Endodermal cell (in vitro differentiated cells): ENCODE measurements around the gene ARFRP1. TPM values are rescaled to one million over a fixed set of nuclear protein-coding genes. Genes with fewer than 3 reads are reported as not detected.

Experiments used
- DNase-seq: peaks from one replicate; pipeline ENCODE4 v3.0.0-alpha.2; 2017
- H3K27ac ChIP-seq: 2 replicates; pipeline ENCODE4 v1.5.1; 2013; ENCODE audit warnings: mild to moderate bottlenecking, low read depth, low read length, moderate library complexity
- H3K27me3 ChIP-seq: 2 replicates; pipeline ENCODE4 v1.6.1; 2013; ENCODE audit warnings: mild to moderate bottlenecking, low read length, moderate library complexity; ENCODE audit not compliant: insufficient read depth, control insufficient read depth, poor library complexity, severe bottlenecking
- H3K36me3 ChIP-seq: 2 replicates; pipeline ENCODE4 v1.7.0; 2013; ENCODE audit warnings: mild to moderate bottlenecking, low read length, moderate library complexity; ENCODE audit not compliant: control insufficient read depth, insufficient read depth
- H3K4me1 ChIP-seq: one replicate; pipeline ENCODE4 v1.7.0; 2013; ENCODE audit warnings: low read length; ENCODE audit not compliant: control insufficient read depth, insufficient read depth
- H3K4me3 ChIP-seq: 2 replicates; pipeline ENCODE4 v1.5.1; 2013; ENCODE audit warnings: mild to moderate bottlenecking, low read length, moderate library complexity
- H3K9ac ChIP-seq: 2 replicates; pipeline ENCODE4 v1.6.1; 2013; ENCODE audit warnings: mild to moderate bottlenecking, low read length, moderate library complexity; ENCODE audit not compliant: poor library complexity, severe bottlenecking; ENCODE audit errors: extremely low read depth
- H3K9me3 ChIP-seq: 2 replicates; pipeline ENCODE4 v1.6.1; 2013; ENCODE audit warnings: mild to moderate bottlenecking, low read length, moderate library complexity; ENCODE audit not compliant: control insufficient read depth
- H3K27ac Mint-ChIP-seq: 2 replicates; pipeline ENCODE4 v1.8.0; 2020; ENCODE audit warnings: mixed read lengths
- H3K27me3 Mint-ChIP-seq: 2 replicates; pipeline ENCODE4 v1.8.0; 2021; ENCODE audit warnings: mild to moderate bottlenecking, mixed read lengths; ENCODE audit not compliant: insufficient read depth
- H3K36me3 Mint-ChIP-seq: 2 replicates; pipeline ENCODE4 v1.8.0; 2020; ENCODE audit warnings: low read depth, mixed read lengths
- H3K4me1 Mint-ChIP-seq: 2 replicates; pipeline ENCODE4 v1.8.0; 2020; ENCODE audit warnings: mixed read lengths
- H3K4me3 Mint-ChIP-seq: 2 replicates; pipeline ENCODE4 v1.8.0; 2020; ENCODE audit warnings: mild to moderate bottlenecking, moderate library complexity, mixed read lengths
- H3K9me3 Mint-ChIP-seq: 2 replicates; pipeline ENCODE4 v1.8.0; 2020; ENCODE audit warnings: mild to moderate bottlenecking, mixed read lengths
- CTCF ChIP-seq: fragments of 200-600 bp; sonication (generic); conservative IDR thresholded peaks from 2 replicates; pipeline ENCODE4 v1.5.0; 2021; ENCODE audit warnings: antibody characterized with exemption, mild to moderate bottlenecking
- WGBS, 2 experiments: methylation state at CpG; one replicate each; pipeline versions ENCODE4 v1.1.5 to v1.1.7; 2013; ENCODE audit warnings: missing lambda C conversion rate in 2 of 2, mixed read lengths in 1 of 2; ENCODE audit not compliant: insufficient coverage in 1 of 2, insufficient read length in 1 of 2; 5-methylcytosine and 5-hydroxymethylcytosine counted together
- total RNA-seq, 2 donors: library from RNA; stranded (reverse); fragmentation: NEBNext Ultra II Directional in 1 of 2; extraction: Animal tissue kit (Norgen Biotek cat#: 25700) in 1 of 2; gene quantifications; 2 replicates in 1 of 2; 3 replicates in 1 of 2; pipeline ENCODE4 v1.2.1, GENCODE V29; 2021

Gene ARFRP1
- total RNA-seq, 2 donors from 2014 or later = 41.6 to 46.2 TPM

DNA sequence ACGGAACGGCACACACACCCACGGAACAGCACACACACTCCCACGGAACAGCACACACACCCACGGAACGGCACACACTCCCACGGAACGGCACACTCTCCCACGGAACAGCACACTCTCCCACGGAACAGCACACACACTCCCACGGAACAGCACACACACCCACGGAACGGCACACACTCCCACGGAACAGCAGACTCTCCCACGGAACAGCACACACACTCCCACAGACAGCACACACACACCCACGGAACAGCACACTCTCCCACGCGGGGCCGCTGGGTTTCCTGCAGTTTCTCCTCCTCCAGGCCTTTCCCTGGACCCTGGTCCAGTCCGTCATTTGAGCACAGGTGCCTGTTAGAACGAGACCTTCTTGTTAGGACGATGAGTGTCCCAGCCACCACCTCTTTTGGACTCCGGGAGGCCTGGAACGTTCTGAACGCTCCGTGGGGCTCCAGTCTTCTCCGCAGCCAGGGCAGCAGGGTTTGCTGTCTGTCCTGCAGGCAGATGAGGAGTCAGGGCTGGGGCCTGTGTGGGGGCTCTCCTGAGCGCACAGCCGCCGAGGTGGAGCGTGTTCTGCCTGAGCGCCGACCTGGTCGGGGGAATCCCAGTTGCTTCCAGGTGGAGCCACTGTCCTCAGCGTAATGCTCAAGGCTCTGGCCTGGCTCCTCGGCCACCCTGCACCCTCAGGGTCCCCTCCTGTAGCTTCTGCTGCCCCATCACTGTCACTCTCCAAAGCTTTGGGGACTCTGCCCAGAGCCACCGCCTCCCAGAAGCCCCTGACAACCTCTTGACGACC is 28.9 kb downstream of the ARFRP1 start:
- 86 to 91% methylated on average over 25 to 35 of the region's 38 CpGs for WGBS, 2 experiments
- peaks cover 23% of the 10 kb centered on the region for H3K36me3 Mint-ChIP-seq
- H3K9me3 ChIP-seq = no peaks in the 10 kb centered on the region
- H3K4me1 ChIP-seq = no peaks in the 10 kb centered on the region
- no peaks in the 10 kb centered on the region for H3K27me3 Mint-ChIP-seq
- no peak overlapping the region for H3K27ac Mint-ChIP-seq
- H3K27ac ChIP-seq = no peak overlapping the region
- H3K27me3 ChIP-seq = no peaks in the 10 kb centered on the region
- H3K4me1 Mint-ChIP-seq = no peaks in the 10 kb centered on the region
- H3K9me3 Mint-ChIP-seq = no peaks in the 10 kb centered on the region
- no peak for TF ChIP-seq CTCF
- H3K4me3 Mint-ChIP-seq = no peak overlapping the region
- no peak for DNase-seq
- H3K36me3 ChIP-seq = peaks cover 5% of the 10 kb centered on the region
- no peak overlapping the region for H3K4me3 ChIP-seq
- no peak overlapping the region for H3K9ac ChIP-seq

DNA sequence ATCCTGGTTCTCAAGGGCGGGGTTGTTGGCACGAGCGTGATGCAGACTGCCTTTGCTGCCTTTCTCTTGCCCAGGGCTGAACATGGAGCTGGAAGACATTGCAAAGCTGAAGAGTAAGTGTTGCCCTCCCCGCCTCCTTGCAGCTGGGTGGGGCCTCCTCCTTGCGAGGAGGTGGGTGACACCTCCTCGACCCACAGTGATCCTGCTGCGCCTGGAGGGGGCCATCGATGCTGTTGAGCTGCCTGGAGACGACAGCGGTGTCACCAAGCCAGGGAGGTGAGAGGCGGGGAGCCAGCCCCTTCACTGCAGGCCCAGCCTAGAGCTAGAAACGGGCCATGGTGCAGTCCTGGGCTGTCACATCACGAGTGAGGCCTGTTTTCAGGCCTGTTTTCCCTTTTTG is 29.7 kb downstream of the ARFRP1 start:
- no peak for DNase-seq
- no peak overlapping the region for H3K4me3 Mint-ChIP-seq
- no peaks in the 10 kb centered on the region for H3K9me3 ChIP-seq
- H3K4me1 Mint-ChIP-seq = no peaks in the 10 kb centered on the region
- no peak overlapping the region for H3K27ac ChIP-seq
- 89% methylated on average over 9 to 13 of the region's 13 CpGs for WGBS, 2 experiments
- H3K27me3 ChIP-seq = no peaks in the 10 kb centered on the region
- no peak overlapping the region for H3K27ac Mint-ChIP-seq
- H3K9me3 Mint-ChIP-seq = no peaks in the 10 kb centered on the region
- peaks cover 27% of the 10 kb centered on the region for H3K36me3 Mint-ChIP-seq
- no peaks in the 10 kb centered on the region for H3K4me1 ChIP-seq
- H3K27me3 Mint-ChIP-seq = no peaks in the 10 kb centered on the region
- no peak overlapping the region for H3K4me3 ChIP-seq
- no peak for TF ChIP-seq CTCF
- no peak overlapping the region for H3K9ac ChIP-seq
- H3K36me3 ChIP-seq = peaks cover 5% of the 10 kb centered on the region

DNA sequence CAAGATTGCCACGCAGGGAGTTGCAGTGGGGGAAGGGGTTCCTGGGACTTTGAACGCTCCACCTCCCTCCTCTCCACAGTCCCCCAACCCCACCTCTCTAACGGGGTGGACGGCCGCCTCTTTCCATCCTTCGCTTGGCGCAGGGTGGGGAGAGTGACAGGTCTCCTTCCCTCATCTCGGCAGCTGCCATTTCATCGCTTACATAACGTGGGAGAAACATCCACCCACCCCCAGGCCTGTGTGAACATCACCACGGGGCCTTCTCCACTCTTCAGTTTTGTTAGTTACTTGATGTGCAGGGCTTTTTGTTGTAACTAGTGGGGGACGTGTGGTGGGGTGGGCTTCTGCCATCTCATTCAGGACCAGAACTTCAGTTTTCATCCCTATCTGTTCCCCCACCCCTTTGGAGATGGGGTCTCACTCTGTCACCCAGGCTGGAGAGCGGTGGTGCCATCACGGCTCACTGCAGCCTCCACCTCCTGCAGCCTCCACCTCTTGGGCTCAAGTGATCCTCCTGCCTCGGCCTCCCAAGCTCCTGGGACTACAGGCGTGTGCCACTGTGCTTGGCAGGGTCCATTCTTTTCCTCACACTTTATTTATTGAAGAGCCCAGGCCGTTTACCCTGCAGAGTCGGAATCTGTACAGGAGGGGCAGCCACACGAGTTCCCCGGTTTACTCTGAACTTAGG is 32.0 kb downstream of the ARFRP1 start:
- 93 to 96% methylated on average over 13 to 20 of the region's 20 CpGs for WGBS, 2 experiments
- Mint-ChIP-seq H3K27ac (no peak overlapping the region), H3K4me1 (no peaks in the 10 kb centered on the region), H3K4me3 (no peak overlapping the region), H3K27me3 (no peaks in the 10 kb centered on the region), H3K36me3 (peaks cover 31% of the 10 kb centered on the region), H3K9me3 (no peaks in the 10 kb centered on the region)
- no peak for TF ChIP-seq CTCF
- DNase-seq = no peak
- Histone ChIP-seq H3K36me3 (peaks cover 10% of the 10 kb centered on the region), H3K4me1 (no peaks in the 10 kb centered on the region), H3K9ac (no peak overlapping the region), H3K4me3 (no peak overlapping the region), H3K27ac (no peak overlapping the region), H3K27me3 (no peaks in the 10 kb centered on the region), H3K9me3 (no peaks in the 10 kb centered on the region)
